ENCODE results near the gene PATE4. TPM values are rescaled to one million over a fixed set of nuclear protein-coding genes. Genes with fewer than 3 reads are reported as not detected.

Gene PATE4
- total RNA-seq, 1 experiment from 2014 or later = not detected

DNA sequence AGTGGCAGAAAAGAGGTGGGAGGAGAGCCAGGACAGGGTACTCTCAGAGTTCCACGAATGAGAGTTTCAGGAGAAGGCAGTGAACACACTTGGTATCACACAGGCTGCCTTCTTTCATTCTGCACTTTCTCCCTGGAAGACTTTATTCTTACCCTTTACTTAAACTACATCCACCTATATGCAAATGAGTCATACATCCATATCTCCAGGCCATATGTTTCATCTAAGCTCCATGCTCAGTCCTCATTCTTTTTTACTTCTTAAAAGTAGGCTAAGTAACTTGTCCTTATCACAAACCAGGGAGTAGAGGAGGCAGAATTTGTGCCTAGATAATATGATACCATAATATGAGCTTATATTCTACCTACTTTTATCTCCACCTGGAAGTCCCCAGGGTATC is 48.2 kb downstream of the PATE4 start (continued):
- TF ChIP-seq, protein P1, sequence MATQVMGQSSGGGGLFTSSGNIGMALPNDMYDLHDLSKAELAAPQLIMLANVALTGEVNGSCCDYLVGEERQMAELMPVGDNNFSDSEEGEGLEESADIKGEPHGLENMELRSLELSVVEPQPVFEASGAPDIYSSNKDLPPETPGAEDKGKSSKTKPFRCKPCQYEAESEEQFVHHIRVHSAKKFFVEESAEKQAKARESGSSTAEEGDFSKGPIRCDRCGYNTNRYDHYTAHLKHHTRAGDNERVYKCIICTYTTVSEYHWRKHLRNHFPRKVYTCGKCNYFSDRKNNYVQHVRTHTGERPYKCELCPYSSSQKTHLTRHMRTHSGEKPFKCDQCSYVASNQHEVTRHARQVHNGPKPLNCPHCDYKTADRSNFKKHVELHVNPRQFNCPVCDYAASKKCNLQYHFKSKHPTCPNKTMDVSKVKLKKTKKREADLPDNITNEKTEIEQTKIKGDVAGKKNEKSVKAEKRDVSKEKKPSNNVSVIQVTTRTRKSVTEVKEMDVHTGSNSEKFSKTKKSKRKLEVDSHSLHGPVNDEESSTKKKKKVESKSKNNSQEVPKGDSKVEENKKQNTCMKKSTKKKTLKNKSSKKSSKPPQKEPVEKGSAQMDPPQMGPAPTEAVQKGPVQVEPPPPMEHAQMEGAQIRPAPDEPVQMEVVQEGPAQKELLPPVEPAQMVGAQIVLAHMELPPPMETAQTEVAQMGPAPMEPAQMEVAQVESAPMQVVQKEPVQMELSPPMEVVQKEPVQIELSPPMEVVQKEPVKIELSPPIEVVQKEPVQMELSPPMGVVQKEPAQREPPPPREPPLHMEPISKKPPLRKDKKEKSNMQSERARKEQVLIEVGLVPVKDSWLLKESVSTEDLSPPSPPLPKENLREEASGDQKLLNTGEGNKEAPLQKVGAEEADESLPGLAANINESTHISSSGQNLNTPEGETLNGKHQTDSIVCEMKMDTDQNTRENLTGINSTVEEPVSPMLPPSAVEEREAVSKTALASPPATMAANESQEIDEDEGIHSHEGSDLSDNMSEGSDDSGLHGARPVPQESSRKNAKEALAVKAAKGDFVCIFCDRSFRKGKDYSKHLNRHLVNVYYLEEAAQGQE (IDR thresholded peaks at IDR 0.05; ENCODE audit: low read depth) = no peak
- TF ChIP-seq SIN3A (IDR thresholded peaks at IDR 0.05; ENCODE audit: low read depth) (no peak), YY1 (IDR thresholded peaks at IDR 0.05; ENCODE audit: extremely low read depth, insufficient replicate concordance, low read depth, low read length) (no peak), EZH2phosphoT487 (IDR thresholded peaks at IDR 0.05; ENCODE audit: borderline replicate concordance) (no peak), ZFX (IDR thresholded peaks at IDR 0.05) (no peak)
- TF ChIP-seq, protein P2, sequence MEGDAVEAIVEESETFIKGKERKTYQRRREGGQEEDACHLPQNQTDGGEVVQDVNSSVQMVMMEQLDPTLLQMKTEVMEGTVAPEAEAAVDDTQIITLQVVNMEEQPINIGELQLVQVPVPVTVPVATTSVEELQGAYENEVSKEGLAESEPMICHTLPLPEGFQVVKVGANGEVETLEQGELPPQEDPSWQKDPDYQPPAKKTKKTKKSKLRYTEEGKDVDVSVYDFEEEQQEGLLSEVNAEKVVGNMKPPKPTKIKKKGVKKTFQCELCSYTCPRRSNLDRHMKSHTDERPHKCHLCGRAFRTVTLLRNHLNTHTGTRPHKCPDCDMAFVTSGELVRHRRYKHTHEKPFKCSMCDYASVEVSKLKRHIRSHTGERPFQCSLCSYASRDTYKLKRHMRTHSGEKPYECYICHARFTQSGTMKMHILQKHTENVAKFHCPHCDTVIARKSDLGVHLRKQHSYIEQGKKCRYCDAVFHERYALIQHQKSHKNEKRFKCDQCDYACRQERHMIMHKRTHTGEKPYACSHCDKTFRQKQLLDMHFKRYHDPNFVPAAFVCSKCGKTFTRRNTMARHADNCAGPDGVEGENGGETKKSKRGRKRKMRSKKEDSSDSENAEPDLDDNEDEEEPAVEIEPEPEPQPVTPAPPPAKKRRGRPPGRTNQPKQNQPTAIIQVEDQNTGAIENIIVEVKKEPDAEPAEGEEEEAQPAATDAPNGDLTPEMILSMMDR (IDR thresholded peaks at IDR 0.05 in 2 of 3, conservative IDR thresholded peaks at IDR 0.05 in 1 of 3; ENCODE audit: borderline replicate concordance in 1 of 3, insufficient read depth in 1 of 3, low read depth in 2 of 3, low read length in 2 of 3) = no peak

DNA sequence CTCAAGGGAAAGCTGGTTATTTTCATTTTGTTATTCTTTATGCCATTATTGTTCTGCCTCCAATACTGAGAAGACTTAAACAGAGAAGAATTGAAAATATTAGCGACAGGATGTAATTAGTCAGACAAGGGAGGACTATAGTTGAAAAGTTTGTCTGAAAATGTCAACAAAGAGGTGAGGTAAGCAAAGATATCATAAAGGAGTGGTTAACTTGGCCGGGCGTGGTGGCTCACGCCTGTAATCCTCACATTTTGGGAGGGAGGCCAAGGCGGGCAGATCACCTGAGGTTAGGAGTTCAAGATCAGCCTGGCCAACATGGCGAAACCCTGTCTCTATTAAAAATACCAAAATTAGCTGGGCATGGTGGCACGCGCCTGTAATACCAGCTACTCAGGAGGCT is 50.3 kb downstream of the PATE4 start:
- ATAC-seq (no peak), DNase-seq (ENCODE audit: low read depth, low spot score) (no peak)
- CTCF ChIA-PET = no interaction called here
- no TSS peak for BruUV-seq (replicated peaks)
- Histone ChIP-seq H3K9ac (ENCODE audit: low read length) (no peak overlapping the region), H3K36me3 (ENCODE audit: control insufficient read depth in 1 of 2, insufficient read depth in 2 of 2, low read length in 2 of 2) (no peaks in the 10 kb centered on the region), H4K20me1 (ENCODE audit: insufficient read depth) (no peaks in the 10 kb centered on the region), H3K79me2 (ENCODE audit: insufficient read depth, low read length) (peaks cover 5% of the 10 kb centered on the region; the same call in 1 of the 2 replicates), H3K27me3 (ENCODE audit: insufficient read depth, low read length) (no peaks in the 10 kb centered on the region), H3K4me1 (ENCODE audit: control insufficient read depth in 1 of 2, insufficient read depth in 2 of 2, low read length in 2 of 2) (peaks cover 4 to 9% of the 10 kb centered on the region in 2 experiments; a peak in 3 of 4 replicates), H3K4me3 (replicated peaks in 1 of 2; ENCODE audit: low read depth in 1 of 2, low read length in 2 of 2) (no peak overlapping the region), H3K4me2 (ENCODE audit: low read length) (no peak overlapping the region), H2AFZ (ENCODE audit: low read depth, low read length, poor library complexity, severe bottlenecking) (no peak overlapping the region), H3K9me3 (ENCODE audit: control insufficient read depth in 1 of 2, insufficient read depth in 1 of 2, low read depth in 1 of 2, low read length in 2 of 2) (no peaks in the 10 kb centered on the region), H3K9me2 (ENCODE audit: insufficient read depth) (no peaks in the 10 kb centered on the region), H3K27ac (ENCODE audit: low read depth, low read length) (no peak overlapping the region)
- intact Hi-C loops (cut with micrococcal nuclease) = no loop called here
- TF ChIP-seq EGR1 (IDR thresholded peaks at IDR 0.05; ENCODE audit: low read depth) = no peak
- no peak for TF ChIP-seq SP1 (IDR thresholded peaks at IDR 0.05; ENCODE audit: low read depth)
- TF ChIP-seq, protein P2 (IDR thresholded peaks at IDR 0.05 in 2 of 3, conservative IDR thresholded peaks at IDR 0.05 in 1 of 3; ENCODE audit: borderline replicate concordance in 1 of 3, insufficient read depth in 1 of 3, low read depth in 2 of 3, low read length in 2 of 3) = no peak
- TF ChIP-seq EZH2phosphoT487 (IDR thresholded peaks at IDR 0.05; ENCODE audit: borderline replicate concordance) = no peak
- TF ChIP-seq, protein P1 (IDR thresholded peaks at IDR 0.05; ENCODE audit: low read depth) = no peak
- TF ChIP-seq ELF1 (IDR thresholded peaks at IDR 0.05; ENCODE audit: borderline replicate concordance, low read depth) = no peak
- no peak for TF ChIP-seq YY1 (IDR thresholded peaks at IDR 0.05; ENCODE audit: extremely low read depth, insufficient replicate concordance, low read depth, low read length)
- no peak for TF ChIP-seq RAD21 (IDR thresholded peaks at IDR 0.05; ENCODE audit: low read depth)
- no peak for TF ChIP-seq SIN3A (IDR thresholded peaks at IDR 0.05; ENCODE audit: low read depth)
- no peak for TF ChIP-seq ZFX (IDR thresholded peaks at IDR 0.05)
- POLR2A ChIA-PET = no interaction called here
- RAD21 ChIA-PET (ENCODE audit: low non-redundant PET in 1 of 2, low total read pairs in 2 of 2, uncharacterized antibody in 2 of 2, unreplicated experiment in 2 of 2) = no interaction called here
